Lower leg skin (tissue), 4 donors: ENCODE measurements around the gene UBE2F. TPM values are rescaled to one million over a fixed set of nuclear protein-coding genes. Genes with fewer than 3 reads are reported as not detected.

ENCODE experiments used
- DNase-seq, 2 donors: peaks; one replicate each; pipeline ENCODE4 v3.0.0-alpha.2; 2019; ENCODE audit warnings: low spot score in 2 of 2
- H3K4me3 ChIP-seq: fragments of 200-600 bp; sonication (generic); 2 replicates; pipeline ENCODE4 v1.5.1; 2017; ENCODE audit warnings: mild to moderate bottlenecking, low read depth; ENCODE audit not compliant: poor library complexity, severe bottlenecking
- CTCF ChIP-seq, 3 donors: fragments of 450-650 bp; IDR thresholded peaks; one replicate each; pipeline ENCODE4 v1.5.1; 2016; ENCODE audit warnings: antibody characterized with exemption in 3 of 3, mild to moderate bottlenecking in 3 of 3, moderate library complexity in 2 of 3
- POLR2A ChIP-seq, 2 donors: fragments of 450-650 bp; IDR thresholded peaks; one replicate each; pipeline ENCODE4 v1.6.1; 2016 to 2017; ENCODE audit warnings: antibody characterized with exemption in 2 of 2, mild to moderate bottlenecking in 1 of 2, moderate library complexity in 1 of 2
- WGBS, 2 donors: methylation state at CpG; one replicate each; pipeline ENCODE4 v1.1.5; 2018; 5-methylcytosine and 5-hydroxymethylcytosine counted together
- intact Hi-C: fragments of 100-400 bp; cut with DNase I; formaldehyde crosslinking; loops from one replicate; pipeline ENCODE4 v1.15.0; 2023; ENCODE audit warnings: low total_unique reads
- total RNA-seq, 4 donors: library from RNA; depleted of rRNA; stranded (reverse); fragments of >200 nt; gene quantifications; one replicate each; pipeline ENCODE4 v1.1.0, GENCODE V29; 2016

Gene UBE2F
- total RNA-seq, 4 donors from 2014 or later = 32.8 to 46.9 (median 33.3) TPM

- TF ChIP-seq CTCF (IDR thresholded peaks at IDR 0.05) = no peak
- no peak for TF ChIP-seq POLR2A (IDR thresholded peaks at IDR 0.05)
- H3K4me3 ChIP-seq = no peak overlapping the region
- WGBS, 2 donors = 91 to 95% methylated on average over 8 to 9 of the region's 9 CpGs
- intact Hi-C loops = no loop called here
- no peak for DNase-seq
These were observed 36.8 kb upstream of the UBE2F start for GRCh38 chr2:237929979-237930378.

- DNase-seq = no peak
- H3K4me3 ChIP-seq = no peak overlapping the region
- intact Hi-C loops = no loop called here
- 47 to 50% methylated on average over 9 of the region's 9 CpGs for WGBS, 2 donors
- TF ChIP-seq POLR2A (IDR thresholded peaks at IDR 0.05) (no peak), CTCF (IDR thresholded peaks at IDR 0.05) (no peak)
These were observed 35.6 kb upstream of the UBE2F start for GRCh38 chr2:237931205-237931721.

- WGBS, 2 donors = 55 to 69% methylated on average over 3 of the region's 3 CpGs
- intact Hi-C loops = no loop called here
- H3K4me3 ChIP-seq = no peak overlapping the region
- DNase-seq = no peak
- no peak for TF ChIP-seq CTCF (IDR thresholded peaks at IDR 0.05)
- TF ChIP-seq POLR2A (IDR thresholded peaks at IDR 0.05) = no peak
These were observed 34.1 kb upstream of the UBE2F start for GRCh38 chr2:237932731-237933131.

- TF ChIP-seq CTCF (IDR thresholded peaks at IDR 0.05) (no peak), POLR2A (IDR thresholded peaks at IDR 0.05) (no peak)
These were observed 32.6 kb upstream of the UBE2F start for GRCh38 chr2:237934186-237934585.

GRCh38 chr2:237935740-237936452 lies 30.9 kb upstream of the UBE2F start:
- no peak for TF ChIP-seq POLR2A (IDR thresholded peaks at IDR 0.05)
- no peak for TF ChIP-seq CTCF (IDR thresholded peaks at IDR 0.05)
- intact Hi-C loops = no loop called here
- WGBS, 2 donors = 67 to 68% methylated on average over 11 of the region's 11 CpGs
- no peak for DNase-seq
- H3K4me3 ChIP-seq = no peak overlapping the region

More at GRCh38 chr2:237934186-237934585, 32.6 kb upstream of the UBE2F start:
- intact Hi-C loops = no loop called here
- no peak overlapping the region for H3K4me3 ChIP-seq
- 98% methylated on average over 5 of the region's 5 CpGs for WGBS, 2 donors
- no peak for DNase-seq

GRCh38 chr2:237939251-237939650 lies 27.6 kb upstream of the UBE2F start:
- no peak overlapping the region for H3K4me3 ChIP-seq
- TF ChIP-seq CTCF (IDR thresholded peaks at IDR 0.05) (no peak), POLR2A (IDR thresholded peaks at IDR 0.05) (no peak)
- no peak for DNase-seq
- intact Hi-C loops = no loop called here
